Keratinocyte (primary cell): ENCODE results near the gene AASS. TPM values are rescaled to one million over a fixed set of nuclear protein-coding genes. Genes with fewer than 3 reads are reported as not detected.
"Not testable (repeated sequence)": the region's sequence is repeated elsewhere in the genome, so short reads cannot be mapped to it uniquely, and the experiment has no call there.

Experiments
- DNase-seq: peaks from one replicate; pipeline ENCODE4 v3.0.0-alpha.2; 2011; ENCODE audit warnings: low read depth, missing footprints, low spot score
- FAIRE-seq: peaks from 2 replicates; lab custom pipeline; 2011; peaks lifted over from hg19 to GRCh38; lab: Jason Lieb, UNC
- H2AFZ ChIP-seq: 2 replicates; pipeline ENCODE4 v1.6.0; 2012; ENCODE audit warnings: low read length, control low read depth, inconsistent platforms; ENCODE audit not compliant: control insufficient read depth
- H3K27ac ChIP-seq: 2 replicates; pipeline ENCODE4 v1.5.1; 2011; ENCODE audit warnings: low read length; ENCODE audit not compliant: control insufficient read depth, insufficient read depth
- H3K27me3 ChIP-seq: 3 replicates; pipeline ENCODE4 v1.6.0; 2011; ENCODE audit warnings: low read length; ENCODE audit not compliant: control insufficient read depth, insufficient read depth; ENCODE audit errors: extremely low read depth
- H3K36me3 ChIP-seq, 2 experiments: 2 replicates in 1 of 2; 3 replicates in 1 of 2; pipeline ENCODE4 v1.5.1; 2011; ENCODE audit warnings: low read length in 2 of 2, mild to moderate bottlenecking in 1 of 2; ENCODE audit not compliant: control insufficient read depth in 2 of 2, insufficient read depth in 2 of 2; ENCODE audit errors: extremely low read depth in 1 of 2
- H3K4me1 ChIP-seq: 3 replicates; pipeline ENCODE4 v1.5.1; 2011; ENCODE audit warnings: low read length; ENCODE audit not compliant: control insufficient read depth, insufficient read depth; ENCODE audit errors: extremely low read depth
- H3K4me2 ChIP-seq: 3 replicates; pipeline ENCODE4 v1.6.0; 2011; ENCODE audit warnings: low read depth, low read length; ENCODE audit not compliant: control insufficient read depth, insufficient read depth; ENCODE audit errors: extremely low read depth
- H3K4me3 ChIP-seq, 3 experiments: fragments of 200-600 bp in 1 of 3; sonication (generic) in 1 of 3; 2 replicates in 2 of 3; 3 replicates in 1 of 3; pipeline ENCODE4 v1.5.1; 2011 to 2016; ENCODE audit warnings: low read length in 3 of 3, mild to moderate bottlenecking in 3 of 3, control low read depth in 2 of 3, inconsistent platforms in 1 of 3, low read depth in 1 of 3, mixed read lengths in 1 of 3, mixed run types in 1 of 3, moderate library complexity in 1 of 3; ENCODE audit not compliant: control insufficient read depth in 2 of 3, insufficient read depth in 2 of 3; ENCODE audit errors: extremely low read depth in 1 of 3
- H3K79me2 ChIP-seq: 2 replicates; pipeline ENCODE4 v1.6.0; 2012; ENCODE audit warnings: low read length; ENCODE audit not compliant: control insufficient read depth, insufficient read depth
- H3K9ac ChIP-seq: 3 replicates; pipeline ENCODE4 v1.6.0; 2011; ENCODE audit warnings: low read length; ENCODE audit not compliant: control insufficient read depth, insufficient read depth; ENCODE audit errors: extremely low read depth
- H3K9me1 ChIP-seq: 3 replicates; pipeline ENCODE4 v1.6.0; 2011; ENCODE audit warnings: low read length; ENCODE audit not compliant: control insufficient read depth, insufficient read depth; ENCODE audit errors: extremely low read depth
- H3K9me3 ChIP-seq: 2 replicates; pipeline ENCODE4 v1.5.1; 2012; ENCODE audit warnings: low read depth, low read length; ENCODE audit not compliant: control insufficient read depth
- H4K20me1 ChIP-seq: 3 replicates; pipeline ENCODE4 v1.6.0; 2011; ENCODE audit warnings: low read length; ENCODE audit not compliant: control insufficient read depth, insufficient read depth; ENCODE audit errors: extremely low read depth
- CTCF ChIP-seq, 3 experiments: IDR thresholded peaks in 1 of 3; conservative IDR thresholded peaks in 1 of 3; optimal IDR thresholded peaks in 1 of 3; 2 replicates in 2 of 3; 3 replicates in 1 of 3; pipeline versions ENCODE3 to v1.5.1; 2011; ENCODE audit warnings: low read length in 3 of 3, mild to moderate bottlenecking in 3 of 3, moderate library complexity in 2 of 3, control low read depth in 1 of 3, inconsistent platforms in 1 of 3; ENCODE audit not compliant: insufficient read depth in 2 of 3; ENCODE audit errors: extremely low read depth in 1 of 3
- EZH2 ChIP-seq: IDR thresholded peaks from one replicate; pipeline ENCODE4 v1.6.1; 2012; ENCODE audit warnings: inconsistent platforms, mild to moderate bottlenecking, low read length, moderate library complexity
- dilution Hi-C: fragments of 300-500 bp; cut with MboI; formaldehyde crosslinking; loops from one replicate; pipeline ENCODE4 v1.7.0; 2020; ENCODE audit warnings: low sequenced_read_pairs; ENCODE audit not compliant: extremely low pct_ligation_motif_present
- polyA plus RNA-seq, 5 experiments: library from polyadenylated mRNA; depleted of rRNA in 3 of 5; stranded (reverse) in 3 of 5; stranded (forward) in 1 of 5; unstranded in 1 of 5; fragments of >200 nt; gene quantifications; 1 replicate in 1 of 5; 2 replicates in 3 of 5; 3 replicates in 1 of 5; pipeline versions ENCODE4 v1.2.1 to v1.2.3, GENCODE V29; 2011 to 2012; ENCODE audit warnings: missing spikeins in 2 of 5, low read depth in 1 of 5, low replicate concordance in 1 of 5

The AASS gene
- polyA plus RNA-seq, 1 donor (not counting 4 experiments of a cell fraction or from before 2014, with no cell fraction given): 10.3 TPM

DNA sequence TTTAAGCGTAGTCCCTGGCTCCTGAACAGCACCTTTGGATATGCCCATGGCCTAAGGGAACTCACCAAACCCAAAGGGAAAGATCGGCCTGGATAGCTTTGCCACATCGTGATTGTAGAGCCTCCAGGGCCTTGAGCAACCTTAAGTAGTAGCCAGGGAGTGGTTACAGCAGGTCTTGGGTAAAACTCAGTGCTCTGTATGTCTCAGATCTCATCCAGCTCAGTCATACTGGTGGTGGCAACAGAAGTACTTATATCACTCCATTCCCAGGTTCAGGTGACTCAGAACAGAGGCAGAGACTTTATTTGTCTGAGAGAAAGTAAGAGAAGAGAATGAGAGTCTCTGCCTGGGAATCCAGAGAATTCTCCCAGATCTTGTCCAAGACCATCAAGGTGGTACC lies 39.1 kb upstream of the AASS start:
- Histone ChIP-seq H3K9me1 (no peaks in the 10 kb centered on the region), H3K4me3 (no peak overlapping the region), H3K79me2 (no peaks in the 10 kb centered on the region), H3K27me3 (no peaks in the 10 kb centered on the region), H2AFZ (no peak overlapping the region), H3K9me3 (no peaks in the 10 kb centered on the region), H3K27ac (no peak overlapping the region), H3K4me2 (no peak overlapping the region), H4K20me1 (no peaks in the 10 kb centered on the region), H3K9ac (no peak overlapping the region), H3K4me1 (no peaks in the 10 kb centered on the region), H3K36me3 (no peaks in the 10 kb centered on the region)
- FAIRE-seq (no peak), DNase-seq (no peak)
- TF ChIP-seq EZH2 (no peak), CTCF (optimal IDR thresholded peaks at IDR 0.05 in 1 of 3, IDR thresholded peaks at IDR 0.05 in 1 of 3, conservative IDR thresholded peaks at IDR 0.05 in 1 of 3; ENCODE audit: extremely low read depth in 1 of 3, insufficient read depth in 2 of 3, low read length in 3 of 3) (no peak)
- dilution Hi-C loops: no loop called here

GRCh38 chr7:122182081-122182480 lies 38.0 kb upstream of the AASS start:
- dilution Hi-C loops: no loop called here

GRCh38 chr7:122172144-122172543 lies 28.1 kb upstream of the AASS start:
- not testable (repeated sequence) for H3K79me2 ChIP-seq, DNase-seq

More at GRCh38 chr7:122182081-122182480, 38.0 kb upstream of the AASS start:
- Histone ChIP-seq H2AFZ (no peak overlapping the region), H3K27ac (no peak overlapping the region), H3K9me1 (no peaks in the 10 kb centered on the region), H3K4me3 (no peak overlapping the region), H3K27me3 (no peaks in the 10 kb centered on the region), H4K20me1 (no peaks in the 10 kb centered on the region), H3K9ac (no peak overlapping the region), H3K4me1 (no peaks in the 10 kb centered on the region), H3K79me2 (no peaks in the 10 kb centered on the region), H3K36me3 (no peaks in the 10 kb centered on the region), H3K4me2 (no peak overlapping the region), H3K9me3 (no peaks in the 10 kb centered on the region)
- no peak for FAIRE-seq
- no peak for DNase-seq
- TF ChIP-seq EZH2 (no peak), CTCF (optimal IDR thresholded peaks at IDR 0.05 in 1 of 3, IDR thresholded peaks at IDR 0.05 in 1 of 3, conservative IDR thresholded peaks at IDR 0.05 in 1 of 3; ENCODE audit: extremely low read depth in 1 of 3, insufficient read depth in 2 of 3, low read length in 3 of 3) (no peak)

More at GRCh38 chr7:122172144-122172543, 28.1 kb upstream of the AASS start:
- H4K20me1 ChIP-seq, H3K36me3 ChIP-seq, dilution Hi-C loops, FAIRE-seq, H3K27me3 ChIP-seq, H3K9me1 ChIP-seq, H3K4me1 ChIP-seq, H3K9ac ChIP-seq, H3K9me3 ChIP-seq, H3K4me3 ChIP-seq, H3K4me2 ChIP-seq, H2AFZ ChIP-seq, H3K27ac ChIP-seq: not testable (repeated sequence)
